A549 (cell line): ENCODE results near the gene LUC7L2.
"Not testable (repeated sequence)": the region's sequence is repeated elsewhere in the genome, so short reads cannot be mapped to it uniquely, and the experiment has no call there.

Experiments used
- CBX2 ChIP-seq: fragments of 200-600 bp; sonication (generic); IDR thresholded peaks from 2 replicates; pipeline ENCODE4 v1.6.1; 2016; ENCODE audit warnings: low read depth, mild to moderate bottlenecking, borderline replicate concordance
- NPAS2 ChIP-seq: fragments of 250-450 bp; sonication (Bioruptor Pico); IDR thresholded peaks from 2 replicates; pipeline ENCODE4 v1.8.0; 2022; ENCODE audit warnings: mild to moderate bottlenecking, moderate library complexity, borderline replicate concordance
- SREBF2 ChIP-seq: fragments of 450-650 bp; IDR thresholded peaks from 2 replicates; pipeline ENCODE4 v1.6.1; 2014; ENCODE audit warnings: mild to moderate bottlenecking, moderate library complexity
- TF ChIP-seq, protein P1 (sequence below): fragments of >200 bp; sonication (Bioruptor Twin); formaldehyde crosslinking; IDR thresholded peaks from 3 replicates; pipeline ENCODE4 v1.5.1; 2016
- TF ChIP-seq, protein P2 (sequence below): fragments of 200-600 bp; sonication (generic); IDR thresholded peaks from 2 replicates; pipeline ENCODE4 v1.6.1; 2016; ENCODE audit warnings: antibody characterized with exemption, mild to moderate bottlenecking, moderate library complexity

- TF ChIP-seq, protein P1, sequence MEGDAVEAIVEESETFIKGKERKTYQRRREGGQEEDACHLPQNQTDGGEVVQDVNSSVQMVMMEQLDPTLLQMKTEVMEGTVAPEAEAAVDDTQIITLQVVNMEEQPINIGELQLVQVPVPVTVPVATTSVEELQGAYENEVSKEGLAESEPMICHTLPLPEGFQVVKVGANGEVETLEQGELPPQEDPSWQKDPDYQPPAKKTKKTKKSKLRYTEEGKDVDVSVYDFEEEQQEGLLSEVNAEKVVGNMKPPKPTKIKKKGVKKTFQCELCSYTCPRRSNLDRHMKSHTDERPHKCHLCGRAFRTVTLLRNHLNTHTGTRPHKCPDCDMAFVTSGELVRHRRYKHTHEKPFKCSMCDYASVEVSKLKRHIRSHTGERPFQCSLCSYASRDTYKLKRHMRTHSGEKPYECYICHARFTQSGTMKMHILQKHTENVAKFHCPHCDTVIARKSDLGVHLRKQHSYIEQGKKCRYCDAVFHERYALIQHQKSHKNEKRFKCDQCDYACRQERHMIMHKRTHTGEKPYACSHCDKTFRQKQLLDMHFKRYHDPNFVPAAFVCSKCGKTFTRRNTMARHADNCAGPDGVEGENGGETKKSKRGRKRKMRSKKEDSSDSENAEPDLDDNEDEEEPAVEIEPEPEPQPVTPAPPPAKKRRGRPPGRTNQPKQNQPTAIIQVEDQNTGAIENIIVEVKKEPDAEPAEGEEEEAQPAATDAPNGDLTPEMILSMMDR = not testable (repeated sequence)
- TF ChIP-seq NPAS2, SREBF2, CBX2: not testable (repeated sequence)
- TF ChIP-seq, protein P2, sequence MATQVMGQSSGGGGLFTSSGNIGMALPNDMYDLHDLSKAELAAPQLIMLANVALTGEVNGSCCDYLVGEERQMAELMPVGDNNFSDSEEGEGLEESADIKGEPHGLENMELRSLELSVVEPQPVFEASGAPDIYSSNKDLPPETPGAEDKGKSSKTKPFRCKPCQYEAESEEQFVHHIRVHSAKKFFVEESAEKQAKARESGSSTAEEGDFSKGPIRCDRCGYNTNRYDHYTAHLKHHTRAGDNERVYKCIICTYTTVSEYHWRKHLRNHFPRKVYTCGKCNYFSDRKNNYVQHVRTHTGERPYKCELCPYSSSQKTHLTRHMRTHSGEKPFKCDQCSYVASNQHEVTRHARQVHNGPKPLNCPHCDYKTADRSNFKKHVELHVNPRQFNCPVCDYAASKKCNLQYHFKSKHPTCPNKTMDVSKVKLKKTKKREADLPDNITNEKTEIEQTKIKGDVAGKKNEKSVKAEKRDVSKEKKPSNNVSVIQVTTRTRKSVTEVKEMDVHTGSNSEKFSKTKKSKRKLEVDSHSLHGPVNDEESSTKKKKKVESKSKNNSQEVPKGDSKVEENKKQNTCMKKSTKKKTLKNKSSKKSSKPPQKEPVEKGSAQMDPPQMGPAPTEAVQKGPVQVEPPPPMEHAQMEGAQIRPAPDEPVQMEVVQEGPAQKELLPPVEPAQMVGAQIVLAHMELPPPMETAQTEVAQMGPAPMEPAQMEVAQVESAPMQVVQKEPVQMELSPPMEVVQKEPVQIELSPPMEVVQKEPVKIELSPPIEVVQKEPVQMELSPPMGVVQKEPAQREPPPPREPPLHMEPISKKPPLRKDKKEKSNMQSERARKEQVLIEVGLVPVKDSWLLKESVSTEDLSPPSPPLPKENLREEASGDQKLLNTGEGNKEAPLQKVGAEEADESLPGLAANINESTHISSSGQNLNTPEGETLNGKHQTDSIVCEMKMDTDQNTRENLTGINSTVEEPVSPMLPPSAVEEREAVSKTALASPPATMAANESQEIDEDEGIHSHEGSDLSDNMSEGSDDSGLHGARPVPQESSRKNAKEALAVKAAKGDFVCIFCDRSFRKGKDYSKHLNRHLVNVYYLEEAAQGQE = not testable (repeated sequence)
Observed at GRCh38 chr7:139467729-139468128, 108.0 kb downstream of the LUC7L2 start.
